SK-N-SH (cell line): ENCODE measurements around the gene VIPAS39.
"Not testable (repeated sequence)": the region's sequence is repeated elsewhere in the genome, so short reads cannot be mapped to it uniquely, and the experiment has no call there.

Experiments
- CHD2 ChIP-seq: fragments of 150-350 bp; IDR thresholded peaks from 2 replicates; pipeline ENCODE4 v1.6.1; 2018; ENCODE audit warnings: low read length; ENCODE audit not compliant: partially characterized antibody
- CTCF ChIP-seq: fragments of 200-600 bp; sonication (generic); IDR thresholded peaks from 2 replicates; pipeline ENCODE4 v1.6.1; 2017; ENCODE audit warnings: antibody characterized with exemption, mild to moderate bottlenecking, moderate library complexity
- EZH2phosphoT487 ChIP-seq: fragments of 200-600 bp; sonication (generic); IDR thresholded peaks from 2 replicates; pipeline ENCODE4 v1.6.1; 2017; ENCODE audit warnings: low read depth, mixed run types, mild to moderate bottlenecking, antibody characterized with exemption, moderate library complexity, borderline replicate concordance
- GABPA ChIP-seq: IDR thresholded peaks from 2 replicates; pipeline ENCODE4 v1.4.0; 2012; ENCODE audit warnings: low read depth, mild to moderate bottlenecking
- JUND ChIP-seq: IDR thresholded peaks from 2 replicates; pipeline ENCODE4 v1.4.0; 2012
- MXI1 ChIP-seq: IDR thresholded peaks from 2 replicates; pipeline ENCODE4 v1.6.1; 2012; ENCODE audit warnings: mild to moderate bottlenecking, low read depth, low read length, improper control_type of control experiment
- POLR2AphosphoS5 ChIP-seq: IDR thresholded peaks from 2 replicates; pipeline ENCODE4 v1.6.1; 2012; ENCODE audit warnings: low read depth, low read length
- RAD21 ChIP-seq: IDR thresholded peaks from 2 replicates; pipeline ENCODE4 v1.6.1; 2012; ENCODE audit warnings: mild to moderate bottlenecking, low read length
- RCOR1 ChIP-seq: fragments of 150-350 bp; IDR thresholded peaks from 2 replicates; pipeline ENCODE4 v1.6.1; 2017; ENCODE audit warnings: antibody characterized with exemption, low read length
- TAF1 ChIP-seq: IDR thresholded peaks from 2 replicates; pipeline ENCODE4 v1.6.1; 2012; ENCODE audit warnings: low read depth, mild to moderate bottlenecking, low read length, moderate library complexity, borderline replicate concordance
- USF1 ChIP-seq: IDR thresholded peaks from 2 replicates; pipeline ENCODE4 v1.4.0; 2012; ENCODE audit warnings: low read depth, borderline replicate concordance
- YY1 ChIP-seq: IDR thresholded peaks from 2 replicates; pipeline ENCODE4 v1.4.0; 2012; ENCODE audit warnings: low read depth, mild to moderate bottlenecking
- TF ChIP-seq, protein P1 (sequence below): IDR thresholded peaks from 2 replicates; pipeline ENCODE4; 2012
- TF ChIP-seq, protein P2 (sequence below): IDR thresholded peaks from 2 replicates; pipeline ENCODE4 v1.6.1; 2012; ENCODE audit warnings: mild to moderate bottlenecking, low read depth, low read length, moderate library complexity

DNA sequence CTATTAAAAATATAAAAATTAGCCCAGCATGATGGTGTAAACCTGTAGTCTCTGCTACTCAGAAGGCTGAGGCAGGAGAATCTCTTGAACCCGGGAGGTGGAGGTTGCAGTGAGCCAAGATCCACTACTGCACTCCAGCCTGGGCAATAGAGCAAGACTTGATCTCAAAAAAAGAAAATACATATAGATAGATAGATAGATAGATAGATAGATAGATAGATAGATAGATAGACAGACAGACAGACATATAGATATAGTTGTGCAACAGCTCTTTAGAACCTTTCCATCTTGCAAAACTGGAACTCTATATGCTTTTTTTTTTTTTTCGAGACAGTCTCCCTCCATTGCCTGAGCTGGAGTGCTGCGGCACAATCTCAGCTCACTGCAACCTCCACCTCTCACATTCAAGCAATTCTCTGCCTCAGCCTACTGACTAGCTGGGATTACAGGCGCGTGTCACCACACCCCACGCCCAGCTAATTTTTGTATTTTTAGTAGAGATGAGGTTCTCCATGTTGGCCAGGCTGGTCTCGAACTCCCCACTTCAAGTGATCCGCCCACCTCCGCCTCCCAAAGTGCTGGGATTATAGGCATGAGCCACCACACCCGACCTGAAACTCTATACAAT is 41.9 kb downstream of the VIPAS39 start:
- not testable (repeated sequence) for TF ChIP-seq CTCF, USF1, GABPA, RAD21, TAF1, POLR2AphosphoS5, YY1, EZH2phosphoT487, JUND, RCOR1, CHD2, MXI1
- TF ChIP-seq, protein P1, sequence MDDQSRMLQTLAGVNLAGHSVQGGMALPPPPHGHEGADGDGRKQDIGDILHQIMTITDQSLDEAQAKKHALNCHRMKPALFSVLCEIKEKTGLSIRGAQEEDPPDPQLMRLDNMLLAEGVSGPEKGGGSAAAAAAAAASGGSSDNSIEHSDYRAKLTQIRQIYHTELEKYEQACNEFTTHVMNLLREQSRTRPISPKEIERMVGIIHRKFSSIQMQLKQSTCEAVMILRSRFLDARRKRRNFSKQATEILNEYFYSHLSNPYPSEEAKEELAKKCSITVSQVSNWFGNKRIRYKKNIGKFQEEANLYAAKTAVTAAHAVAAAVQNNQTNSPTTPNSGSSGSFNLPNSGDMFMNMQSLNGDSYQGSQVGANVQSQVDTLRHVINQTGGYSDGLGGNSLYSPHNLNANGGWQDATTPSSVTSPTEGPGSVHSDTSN: not testable (repeated sequence)
- TF ChIP-seq, protein P2, sequence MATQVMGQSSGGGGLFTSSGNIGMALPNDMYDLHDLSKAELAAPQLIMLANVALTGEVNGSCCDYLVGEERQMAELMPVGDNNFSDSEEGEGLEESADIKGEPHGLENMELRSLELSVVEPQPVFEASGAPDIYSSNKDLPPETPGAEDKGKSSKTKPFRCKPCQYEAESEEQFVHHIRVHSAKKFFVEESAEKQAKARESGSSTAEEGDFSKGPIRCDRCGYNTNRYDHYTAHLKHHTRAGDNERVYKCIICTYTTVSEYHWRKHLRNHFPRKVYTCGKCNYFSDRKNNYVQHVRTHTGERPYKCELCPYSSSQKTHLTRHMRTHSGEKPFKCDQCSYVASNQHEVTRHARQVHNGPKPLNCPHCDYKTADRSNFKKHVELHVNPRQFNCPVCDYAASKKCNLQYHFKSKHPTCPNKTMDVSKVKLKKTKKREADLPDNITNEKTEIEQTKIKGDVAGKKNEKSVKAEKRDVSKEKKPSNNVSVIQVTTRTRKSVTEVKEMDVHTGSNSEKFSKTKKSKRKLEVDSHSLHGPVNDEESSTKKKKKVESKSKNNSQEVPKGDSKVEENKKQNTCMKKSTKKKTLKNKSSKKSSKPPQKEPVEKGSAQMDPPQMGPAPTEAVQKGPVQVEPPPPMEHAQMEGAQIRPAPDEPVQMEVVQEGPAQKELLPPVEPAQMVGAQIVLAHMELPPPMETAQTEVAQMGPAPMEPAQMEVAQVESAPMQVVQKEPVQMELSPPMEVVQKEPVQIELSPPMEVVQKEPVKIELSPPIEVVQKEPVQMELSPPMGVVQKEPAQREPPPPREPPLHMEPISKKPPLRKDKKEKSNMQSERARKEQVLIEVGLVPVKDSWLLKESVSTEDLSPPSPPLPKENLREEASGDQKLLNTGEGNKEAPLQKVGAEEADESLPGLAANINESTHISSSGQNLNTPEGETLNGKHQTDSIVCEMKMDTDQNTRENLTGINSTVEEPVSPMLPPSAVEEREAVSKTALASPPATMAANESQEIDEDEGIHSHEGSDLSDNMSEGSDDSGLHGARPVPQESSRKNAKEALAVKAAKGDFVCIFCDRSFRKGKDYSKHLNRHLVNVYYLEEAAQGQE: not testable (repeated sequence)
